GM18505 (cell line): ENCODE results near the gene LFNG.
"Not testable (repeated sequence)": the region's sequence is repeated elsewhere in the genome, so short reads cannot be mapped to it uniquely, and the experiment has no call there.

Experiments
- ATAC-seq: cut with Tn5 transposase; IDR thresholded peaks from one replicate; pipeline ENCODE4 v1.9.1; 2021; ENCODE audit not compliant: unreplicated experiment
- POLR2A ChIP-seq: IDR thresholded peaks from 4 replicates; pipeline ENCODE4 v1.6.1; 2011; ENCODE audit warnings: borderline replicate concordance; ENCODE audit not compliant: insufficient read depth, insufficient read length; ENCODE audit errors: extremely low read depth

Gene LFNG

DNA sequence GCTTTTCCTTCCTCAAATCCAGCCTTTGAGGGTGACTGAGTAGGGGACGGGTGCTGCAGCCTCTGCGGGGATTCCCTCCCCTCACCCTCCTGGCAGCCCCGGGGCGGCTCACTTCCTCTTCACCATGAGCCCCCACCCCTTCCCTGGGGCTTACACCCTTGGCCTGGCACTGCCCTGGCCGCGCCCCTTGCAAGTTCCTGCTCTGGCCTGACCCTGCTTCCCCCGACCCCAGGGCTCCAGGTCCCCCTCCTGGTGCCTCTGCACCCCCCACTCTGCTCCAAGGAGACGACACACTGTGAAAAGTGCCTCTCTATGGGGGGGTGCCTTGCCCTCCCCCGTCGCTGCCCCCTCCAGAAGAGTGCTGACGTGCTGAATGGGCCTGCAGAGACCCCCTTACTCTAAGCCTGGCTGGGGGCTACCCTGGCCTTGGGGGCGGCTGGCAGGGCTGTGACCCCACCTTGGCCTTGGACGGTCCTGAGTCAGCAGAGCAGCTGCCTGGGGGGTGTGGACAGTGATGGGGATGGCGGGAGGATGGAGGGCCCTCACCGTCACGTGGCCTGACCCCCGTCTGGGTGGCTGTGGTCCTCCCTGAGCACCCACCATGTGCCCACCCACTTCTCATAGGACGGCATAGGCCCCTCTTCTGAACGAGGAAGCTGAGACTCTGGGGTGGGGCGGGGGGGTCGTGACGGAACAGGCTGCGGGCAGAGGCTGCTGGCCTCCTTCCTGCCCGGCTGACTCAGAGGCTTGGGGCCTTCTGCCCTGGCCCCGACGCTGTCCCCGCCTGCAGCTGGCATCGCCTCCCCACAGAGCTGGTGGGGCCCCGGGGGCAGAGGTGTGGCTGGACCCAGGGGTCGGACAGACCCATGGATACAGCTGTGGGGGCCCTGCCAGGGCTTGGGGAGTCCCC, 9.8 kb downstream of the LFNG start:
- ATAC-seq, result peak; percentile 54

DNA sequence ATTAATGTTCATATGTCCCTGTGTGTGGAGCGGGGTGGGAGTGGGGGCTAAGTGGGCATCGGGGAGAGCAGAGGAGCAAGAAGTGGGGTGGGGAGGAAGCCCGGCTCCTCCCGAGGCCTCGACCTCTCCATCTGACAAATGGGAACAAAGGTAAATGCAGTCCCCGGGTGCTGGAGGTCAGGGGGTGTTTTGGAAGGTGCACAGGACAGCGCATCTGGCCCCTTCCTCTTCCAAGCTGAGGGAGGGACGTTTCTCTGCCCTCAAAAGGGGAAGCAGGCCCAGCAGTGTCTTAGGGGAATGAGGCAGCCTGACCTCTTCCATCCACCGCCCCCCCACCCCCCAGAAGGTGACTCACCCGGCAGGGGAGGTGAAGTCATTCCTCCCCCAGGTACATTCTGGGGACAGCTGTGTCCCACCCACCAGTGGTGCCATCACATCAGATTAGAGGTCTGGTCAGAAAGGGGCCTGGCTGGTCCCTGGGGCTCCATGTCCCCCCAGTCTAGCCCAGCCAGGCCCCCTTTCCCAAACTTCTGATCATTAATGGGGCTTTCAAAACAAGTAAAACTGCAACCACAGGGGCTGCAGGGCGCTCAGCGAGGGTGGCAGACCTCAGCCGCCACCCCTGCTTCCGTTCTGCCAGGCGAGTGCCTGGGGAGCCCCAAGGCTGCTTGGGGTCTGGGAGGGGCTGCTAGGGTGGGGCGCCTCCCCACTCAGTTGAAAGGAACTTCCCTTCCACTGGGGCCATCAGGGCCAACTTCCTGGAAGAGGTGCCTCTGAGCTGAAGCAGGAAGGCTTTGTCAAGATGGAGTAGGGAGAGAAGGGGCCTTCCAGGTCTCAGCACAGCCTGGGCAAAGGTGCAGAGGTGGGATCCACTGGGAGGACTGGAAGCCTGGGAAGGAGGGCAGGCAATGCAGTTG, 10.8 kb downstream of the LFNG start:
- TF ChIP-seq POLR2A, result no peak
- peak; percentile 35 for ATAC-seq

More for the DNA sequence above, 9.8 kb downstream of the LFNG start:
- no peak for TF ChIP-seq POLR2A

DNA sequence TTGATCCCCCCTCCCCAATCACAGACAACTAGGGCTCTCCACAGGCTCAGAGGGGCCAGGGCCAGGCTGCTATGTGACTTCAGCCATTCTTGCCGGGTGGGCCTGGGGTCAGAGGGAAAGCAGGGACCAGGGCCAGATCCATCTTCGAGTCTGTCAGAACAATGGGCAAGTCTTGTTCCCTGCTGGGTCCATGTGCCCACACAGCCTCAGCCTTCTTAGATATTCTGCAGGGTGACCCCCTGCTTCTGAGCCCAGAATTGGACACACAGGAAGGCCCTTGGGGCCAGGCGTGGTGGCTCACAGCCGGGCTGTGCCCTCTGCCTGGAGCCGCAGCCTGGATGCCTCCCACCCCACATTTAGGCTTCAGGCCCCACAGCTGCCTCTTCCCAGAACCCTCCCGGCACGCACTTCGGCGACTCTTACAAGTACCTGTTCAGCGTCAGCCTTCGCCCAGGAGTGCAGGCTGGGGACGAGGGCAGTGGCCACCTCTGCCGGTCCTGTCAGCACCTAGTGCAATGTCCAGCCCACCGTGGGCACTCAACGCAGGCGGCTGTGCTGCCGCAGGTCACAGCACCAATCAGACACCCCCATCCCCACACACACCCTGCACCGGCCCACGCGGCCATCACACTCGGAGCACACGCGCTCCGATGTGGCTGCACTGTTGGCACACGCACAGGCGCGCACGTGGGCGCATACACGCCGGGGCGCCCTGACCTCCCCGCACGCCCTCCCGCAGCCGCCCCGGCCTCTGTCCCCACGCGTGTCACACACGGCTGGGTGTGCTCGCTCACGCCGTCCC, 11.6 kb downstream of the LFNG start:
- not testable (repeated sequence) for ATAC-seq

DNA sequence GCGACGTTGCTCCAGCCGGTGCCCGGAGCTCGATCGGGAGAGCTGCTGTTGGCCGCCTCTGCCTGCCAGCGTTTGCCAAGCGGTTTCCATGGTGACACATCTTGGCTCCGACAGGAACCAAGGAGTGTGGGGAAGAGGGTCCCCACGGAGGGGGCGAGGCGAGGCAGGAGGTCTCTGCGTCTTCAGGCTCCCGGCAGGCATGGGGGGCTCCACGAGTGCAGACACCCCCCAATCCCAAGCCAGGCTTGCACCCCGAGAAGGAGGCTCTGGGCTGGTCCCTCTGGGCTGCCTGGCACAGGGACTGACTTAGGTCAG, 12.2 kb downstream of the LFNG start:
- ATAC-seq, result not testable (repeated sequence)

DNA sequence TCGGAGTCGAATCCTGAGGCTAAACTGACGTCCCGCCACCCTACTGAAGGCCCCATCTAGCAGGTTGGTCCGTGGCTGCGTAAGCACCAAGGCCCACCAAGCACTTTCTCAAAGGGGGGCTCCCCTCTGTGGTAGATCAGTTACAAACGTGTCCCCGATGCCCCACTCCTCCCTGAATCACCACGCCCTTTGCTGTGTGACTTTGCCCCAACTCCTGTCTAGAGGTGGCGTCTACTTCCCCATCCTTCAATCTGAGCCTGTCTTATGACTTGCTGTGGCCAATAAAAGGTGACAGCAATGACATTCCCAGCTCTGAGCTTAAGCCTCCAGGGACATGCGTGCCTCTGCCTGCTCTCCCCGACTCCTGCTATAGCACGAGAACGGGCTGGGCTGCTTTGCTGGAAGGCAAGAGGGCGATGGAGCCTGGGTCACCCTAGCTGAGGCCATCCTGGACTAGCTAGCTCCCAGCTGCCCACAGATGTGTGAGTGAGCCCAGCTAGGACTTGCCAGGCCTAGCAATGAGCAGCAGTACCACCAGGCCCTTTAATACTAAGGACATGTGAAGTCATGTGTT, 12.7 kb downstream of the LFNG start:
- ATAC-seq, result not testable (repeated sequence)

DNA sequence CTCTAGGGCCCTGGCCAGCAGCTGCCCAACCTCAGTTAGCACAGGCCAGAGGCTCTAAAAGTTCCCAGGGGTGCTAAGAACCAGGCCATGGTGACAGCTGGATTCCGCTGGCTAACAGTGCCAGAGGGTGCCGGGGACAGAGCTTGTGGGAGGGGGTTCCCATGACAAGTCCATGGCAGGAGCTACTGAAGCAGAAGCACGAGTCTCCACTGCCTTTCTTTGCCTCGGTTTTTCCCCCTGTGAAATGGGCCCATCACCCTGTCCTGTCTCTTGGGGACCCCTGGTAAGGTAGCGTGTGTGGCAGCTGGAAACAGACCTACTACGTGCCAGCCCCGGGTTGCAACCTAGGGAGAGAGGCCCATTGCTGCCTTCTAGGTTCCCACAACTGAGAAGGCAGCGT, 13.2 kb downstream of the LFNG start:
- not testable (repeated sequence) for ATAC-seq

DNA sequence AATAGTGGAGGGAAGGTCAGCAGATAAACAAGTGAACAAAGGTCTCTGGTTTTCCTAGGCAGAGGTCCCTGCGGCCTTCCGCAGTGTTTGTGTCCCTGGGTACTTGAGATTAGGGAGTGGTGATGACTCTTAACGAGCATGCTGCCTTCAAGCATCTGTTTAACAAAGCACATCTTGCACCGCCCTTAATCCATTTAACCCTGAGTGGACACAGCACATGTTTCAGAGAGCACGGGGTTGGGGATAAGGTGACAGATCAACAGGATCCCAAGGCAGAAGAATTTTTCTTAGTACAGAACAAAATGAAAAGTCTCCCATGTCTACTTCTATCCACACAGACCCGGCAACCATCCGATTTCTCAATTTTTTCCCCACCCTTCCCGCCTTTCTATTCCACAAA, 14.0 kb downstream of the LFNG start:
- not testable (repeated sequence) for ATAC-seq

DNA sequence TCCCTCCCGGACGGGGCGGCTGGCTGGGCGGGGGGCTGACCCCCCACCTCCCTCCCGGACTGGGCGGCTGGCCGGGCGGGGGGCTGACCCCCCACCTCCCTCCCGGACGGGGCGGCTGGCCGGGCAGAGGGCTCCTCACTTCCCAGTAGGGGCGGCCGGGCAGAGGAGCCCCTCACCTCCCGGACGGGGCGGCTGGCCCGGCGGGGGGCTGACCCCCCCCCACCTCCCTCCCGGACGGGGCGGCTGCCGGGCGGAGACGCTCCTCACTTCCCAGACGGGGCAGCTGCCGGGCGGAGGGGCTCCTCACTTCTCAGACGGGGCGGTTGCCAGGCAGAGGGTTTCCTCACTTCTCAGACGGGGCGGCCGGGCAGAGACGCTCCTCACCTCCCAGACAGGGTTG, 14.6 kb downstream of the LFNG start:
- not testable (repeated sequence) for ATAC-seq

DNA sequence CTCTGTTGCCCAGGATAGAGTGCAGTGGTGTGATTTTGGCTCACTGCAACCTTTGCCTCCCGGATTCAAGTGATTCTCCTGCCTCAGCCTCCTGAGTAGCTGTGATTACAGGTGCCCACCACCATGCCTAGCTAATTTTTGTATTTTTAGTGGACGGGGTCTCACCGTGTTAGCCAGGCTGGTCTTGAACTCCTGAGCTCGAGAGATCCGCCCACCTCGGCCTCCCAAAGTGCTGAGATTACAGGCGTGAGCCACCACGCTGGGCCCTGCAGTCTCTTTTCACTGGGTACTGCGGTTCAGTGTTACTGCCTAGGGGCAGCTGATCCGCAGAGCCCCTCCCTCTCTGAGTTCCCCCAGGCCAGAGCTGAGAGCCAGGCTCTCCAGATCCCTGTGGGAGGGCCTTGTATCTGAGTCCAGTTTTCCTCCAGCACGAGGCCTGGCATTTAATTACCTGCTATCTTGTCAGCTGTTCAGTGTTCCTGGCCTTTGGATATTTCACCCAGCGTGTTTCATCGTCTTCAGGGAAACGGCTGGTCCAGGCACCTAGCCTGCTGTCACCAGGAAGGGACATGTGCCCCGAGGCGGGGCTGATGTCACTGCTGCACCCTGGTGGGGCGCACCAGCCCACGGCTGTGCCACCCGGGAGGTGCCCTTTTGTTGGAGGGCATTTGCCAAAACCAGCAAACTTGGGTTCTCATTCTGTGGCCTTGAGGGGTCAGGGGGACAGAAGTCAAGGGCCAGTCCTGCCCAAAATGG, 16.5 kb downstream of the LFNG start:
- ATAC-seq, result not testable (repeated sequence)

DNA sequence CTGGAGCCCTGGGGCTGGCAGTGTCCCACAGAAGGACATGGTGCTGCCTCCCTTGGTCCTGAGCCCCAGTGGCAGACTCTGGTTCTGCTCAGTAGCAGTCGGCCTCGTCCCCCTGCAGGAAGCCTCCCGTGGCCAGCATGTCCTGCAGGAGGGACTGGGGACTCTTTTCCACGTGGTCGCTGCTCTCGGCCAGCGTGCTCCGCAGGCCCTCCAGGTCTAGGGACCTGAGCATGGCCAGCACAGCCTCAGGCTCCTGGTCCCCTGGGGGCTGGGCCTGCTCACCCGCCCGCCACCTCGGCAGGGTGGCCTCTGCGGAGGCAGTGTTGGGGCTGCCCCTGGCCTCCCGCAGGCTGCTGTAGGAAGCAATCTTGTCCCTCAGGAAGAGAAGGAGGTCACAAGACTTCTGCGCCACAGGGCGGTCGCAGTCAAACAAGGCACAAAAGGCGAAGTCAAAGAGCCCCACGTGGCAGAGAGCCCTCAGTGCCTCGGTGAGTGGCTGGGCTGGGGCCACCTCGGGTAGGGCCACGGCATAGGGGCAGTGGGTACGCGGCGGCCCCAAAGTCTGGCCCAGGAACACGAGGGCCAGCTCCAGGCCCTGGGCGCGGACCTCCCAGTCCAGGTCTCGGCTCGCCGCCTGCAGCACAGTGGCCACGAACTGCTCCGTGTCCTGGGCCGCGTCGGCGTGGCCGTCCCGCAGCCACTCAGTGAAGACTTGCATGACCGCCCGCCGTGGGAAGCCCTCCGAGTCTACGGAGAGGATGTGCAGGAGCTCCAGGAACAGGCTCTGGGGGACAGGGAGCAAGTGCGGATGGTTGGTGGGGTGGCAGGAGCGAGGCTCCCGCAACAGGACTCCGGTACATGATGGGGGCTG, 18.6 kb downstream of the LFNG start:
- no peak for TF ChIP-seq POLR2A

DNA sequence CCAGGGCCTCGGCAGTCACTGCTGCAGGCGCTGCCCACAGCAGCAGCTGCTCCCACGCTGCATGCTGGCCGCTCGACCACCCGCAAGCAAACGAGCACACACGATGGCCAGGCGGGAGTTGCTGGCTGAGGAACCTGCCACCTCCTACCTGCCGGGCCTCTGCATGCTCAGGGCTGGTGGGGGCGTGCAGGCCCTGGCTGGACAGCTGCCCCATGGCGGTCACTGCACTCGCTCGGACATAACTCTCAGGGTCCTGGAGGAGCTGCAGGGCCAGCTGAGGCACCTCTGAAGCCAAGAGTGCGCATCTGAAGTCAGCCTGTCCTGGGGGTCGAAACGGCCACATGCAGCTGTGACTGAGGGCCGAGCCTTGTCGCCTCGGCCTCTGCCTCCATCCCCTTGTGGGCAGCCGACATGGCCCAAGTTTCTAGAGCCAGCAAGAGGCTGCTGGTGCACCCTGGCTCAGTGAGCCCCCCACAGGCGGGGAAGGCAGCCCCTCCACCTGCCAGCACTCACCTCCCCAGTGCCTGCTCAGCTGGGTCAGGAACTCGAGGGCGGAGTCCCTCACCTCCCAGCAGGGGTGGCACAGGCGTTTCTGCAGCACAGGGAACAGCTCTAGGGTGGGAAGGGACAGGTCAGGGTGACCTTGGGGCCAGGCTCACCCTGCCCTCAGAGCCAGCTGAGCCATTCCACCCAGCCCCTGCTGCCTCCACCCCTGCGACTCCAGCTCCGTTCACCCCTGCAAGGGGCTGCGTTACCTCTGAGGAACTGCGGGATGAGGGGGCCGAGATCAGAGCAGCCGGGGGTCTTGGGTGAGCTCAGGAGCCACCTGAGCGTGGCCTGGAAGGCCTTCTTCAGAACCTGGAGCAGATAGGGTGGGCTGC, 19.7 kb downstream of the LFNG start:
- TF ChIP-seq POLR2A, result no peak
- no peak for ATAC-seq

More for the DNA sequence above, 18.6 kb downstream of the LFNG start:
- no peak for ATAC-seq
